Subcutaneous abdominal adipose tissue (tissue), 5 donors: ENCODE results near the gene KIAA2012.

ENCODE experiments used
- H3K27ac ChIP-seq: one replicate; pipeline ENCODE4 v1.7.0; 2013; ENCODE audit warnings: low read depth, mild to moderate bottlenecking, inconsistent platforms, low read length, moderate library complexity
- H3K27me3 ChIP-seq, 5 donors: one replicate each; pipeline ENCODE4 v1.7.0; 2013; ENCODE audit warnings: low read length in 5 of 5, inconsistent platforms in 1 of 5; ENCODE audit not compliant: control insufficient read depth in 5 of 5, insufficient read depth in 4 of 5
- H3K36me3 ChIP-seq, 5 donors: one replicate each; pipeline ENCODE4 v1.7.0; 2013; ENCODE audit warnings: low read length in 5 of 5; ENCODE audit not compliant: control insufficient read depth in 5 of 5, insufficient read depth in 5 of 5
- H3K4me1 ChIP-seq, 5 donors: one replicate each; pipeline ENCODE4 v1.7.0; 2013; ENCODE audit warnings: low read length in 5 of 5, mild to moderate bottlenecking in 3 of 5, moderate library complexity in 1 of 5; ENCODE audit not compliant: control insufficient read depth in 5 of 5, insufficient read depth in 5 of 5
- H3K4me3 ChIP-seq, 5 donors: one replicate each; pipeline ENCODE4 v1.7.0; 2013; ENCODE audit warnings: low read length in 5 of 5, low read depth in 1 of 5
- H3K9ac ChIP-seq, 5 donors: one replicate each; pipeline ENCODE4 v1.7.0; 2013; ENCODE audit warnings: low read length in 5 of 5, mild to moderate bottlenecking in 4 of 5, moderate library complexity in 3 of 5
- H3K9me3 ChIP-seq, 5 donors: one replicate each; pipeline ENCODE4 v1.7.0; 2013; ENCODE audit warnings: low read length in 5 of 5; ENCODE audit not compliant: control insufficient read depth in 5 of 5
- donor health status: healthy.
- donor health status: healthy.
- donor health status: healthy.
- donor health status: healthy.
- donor health status: healthy.

Gene KIAA2012

GRCh38 chr2:202110491-202110890 lies 37.4 kb downstream of the KIAA2012 start:
- Histone ChIP-seq H3K27ac (no peak overlapping the region), H3K4me1 (peaks cover 0 to 36% (median 22%) of the 10 kb centered on the region in 5 donors), H3K27me3 (peaks cover 0 to 7% (median 3%) of the 10 kb centered on the region in 5 donors), H3K9ac (no peak overlapping the region), H3K4me3 (no peak overlapping the region), H3K9me3 (no peaks in the 10 kb centered on the region), H3K36me3 (no peaks in the 10 kb centered on the region)

- Histone ChIP-seq H3K9me3 (no peaks in the 10 kb centered on the region), H3K36me3 (no peaks in the 10 kb centered on the region), H3K27me3 (peaks cover 0 to 7% (median 2%) of the 10 kb centered on the region in 5 donors), H3K27ac (no peak overlapping the region), H3K9ac (no peak overlapping the region), H3K4me1 (peaks cover 0 to 43% (median 28%) of the 10 kb centered on the region in 5 donors), H3K4me3 (no peak overlapping the region)
Measured at GRCh38 chr2:202112041-202112440, 39.0 kb downstream of the KIAA2012 start.

- no peak overlapping the region for H3K27ac ChIP-seq
Measured at GRCh38 chr2:202113571-202114142, 40.6 kb downstream of the KIAA2012 start.

GRCh38 chr2:202114291-202114690 lies 41.2 kb downstream of the KIAA2012 start:
- Histone ChIP-seq H3K4me1 (peaks cover 0 to 37% (median 24%) of the 10 kb centered on the region in 5 donors), H3K27ac (no peak overlapping the region), H3K9me3 (no peaks in the 10 kb centered on the region), H3K27me3 (peaks cover 0 to 7% (median 2%) of the 10 kb centered on the region in 5 donors), H3K4me3 (no peak overlapping the region), H3K36me3 (no peaks in the 10 kb centered on the region), H3K9ac (no peak overlapping the region)

More at GRCh38 chr2:202113571-202114142, 40.6 kb downstream of the KIAA2012 start:
- Histone ChIP-seq H3K4me3 (no peak overlapping the region), H3K27me3 (peaks cover 0 to 7% (median 2%) of the 10 kb centered on the region in 5 donors), H3K9ac (no peak overlapping the region), H3K4me1 (peaks cover 0 to 43% (median 28%) of the 10 kb centered on the region in 5 donors), H3K36me3 (no peaks in the 10 kb centered on the region), H3K9me3 (no peaks in the 10 kb centered on the region)

- peaks cover 0 to 7% (median 2%) of the 10 kb centered on the region in 5 donors for H3K27me3 ChIP-seq
- H3K27ac ChIP-seq: no peak overlapping the region
- H3K9me3 ChIP-seq: no peaks in the 10 kb centered on the region
- no peak overlapping the region for H3K4me3 ChIP-seq
- H3K36me3 ChIP-seq: no peaks in the 10 kb centered on the region
- H3K9ac ChIP-seq: no peak overlapping the region
- peaks cover 0 to 32% (median 19%) of the 10 kb centered on the region in 5 donors for H3K4me1 ChIP-seq
Measured at GRCh38 chr2:202114795-202115194, 41.7 kb downstream of the KIAA2012 start.

- Histone ChIP-seq H3K4me3 (no peak overlapping the region), H3K9ac (no peak overlapping the region), H3K9me3 (no peaks in the 10 kb centered on the region), H3K27ac (no peak overlapping the region), H3K36me3 (no peaks in the 10 kb centered on the region), H3K27me3 (peaks cover 0 to 7% (median 2%) of the 10 kb centered on the region in 5 donors), H3K4me1 (peaks cover 0 to 25% (median 12%) of the 10 kb centered on the region in 5 donors)
Measured at GRCh38 chr2:202115479-202115971, 42.5 kb downstream of the KIAA2012 start.

- H3K27ac ChIP-seq: no peak overlapping the region
- peaks cover 0 to 24% (median 14%) of the 10 kb centered on the region in 5 donors for H3K4me1 ChIP-seq
- H3K36me3 ChIP-seq: no peaks in the 10 kb centered on the region
- H3K9ac ChIP-seq: no peak overlapping the region
- H3K9me3 ChIP-seq: peaks cover 0 to 2% (median 0%) of the 10 kb centered on the region in 5 donors
- H3K4me3 ChIP-seq: no peak overlapping the region
- peaks cover 0 to 7% (median under 1%) of the 10 kb centered on the region in 5 donors for H3K27me3 ChIP-seq
Measured at GRCh38 chr2:202116691-202117090, 43.6 kb downstream of the KIAA2012 start.

GRCh38 chr2:202118168-202118567 lies 45.1 kb downstream of the KIAA2012 start:
- Histone ChIP-seq H3K27ac (no peak overlapping the region), H3K4me3 (no peak overlapping the region), H3K9me3 (peaks cover 0 to 2% (median 0%) of the 10 kb centered on the region in 5 donors), H3K4me1 (peaks cover 0 to 30% (median 15%) of the 10 kb centered on the region in 5 donors), H3K36me3 (no peaks in the 10 kb centered on the region), H3K27me3 (peaks cover 0 to 3% (median 0%) of the 10 kb centered on the region in 5 donors), H3K9ac (no peak overlapping the region)

GRCh38 chr2:202120828-202121227 lies 47.8 kb downstream of the KIAA2012 start:
- no peaks in the 10 kb centered on the region for H3K27me3 ChIP-seq
- no peaks in the 10 kb centered on the region for H3K36me3 ChIP-seq
- peaks cover 0 to 18% (median 9%) of the 10 kb centered on the region in 5 donors for H3K4me1 ChIP-seq
- H3K9ac ChIP-seq: no peak overlapping the region
- H3K27ac ChIP-seq: no peak overlapping the region
- H3K9me3 ChIP-seq: peaks cover 0 to 2% (median 0%) of the 10 kb centered on the region in 5 donors
- H3K4me3 ChIP-seq: no peak overlapping the region

- Histone ChIP-seq H3K4me1 (peaks cover 0 to 18% (median 9%) of the 10 kb centered on the region in 5 donors), H3K4me3 (no peak overlapping the region), H3K27me3 (no peaks in the 10 kb centered on the region), H3K9ac (no peak overlapping the region), H3K27ac (no peak overlapping the region), H3K9me3 (peaks cover 0 to 2% (median 0%) of the 10 kb centered on the region in 5 donors), H3K36me3 (no peaks in the 10 kb centered on the region)
Measured at GRCh38 chr2:202121532-202122162, 48.6 kb downstream of the KIAA2012 start.
